GM19438 (cell line): ENCODE data around the gene MVB12B.
"Not testable (repeated sequence)": the region's sequence is repeated elsewhere in the genome, so short reads cannot be mapped to it uniquely, and the experiment has no call there.

Experiments used
- ATAC-seq: cut with Tn5 transposase; IDR thresholded peaks from one replicate; pipeline ENCODE4 v1.9.1; 2021; ENCODE audit warnings: low read depth; ENCODE audit not compliant: unreplicated experiment

MVB12B gene, protein sequence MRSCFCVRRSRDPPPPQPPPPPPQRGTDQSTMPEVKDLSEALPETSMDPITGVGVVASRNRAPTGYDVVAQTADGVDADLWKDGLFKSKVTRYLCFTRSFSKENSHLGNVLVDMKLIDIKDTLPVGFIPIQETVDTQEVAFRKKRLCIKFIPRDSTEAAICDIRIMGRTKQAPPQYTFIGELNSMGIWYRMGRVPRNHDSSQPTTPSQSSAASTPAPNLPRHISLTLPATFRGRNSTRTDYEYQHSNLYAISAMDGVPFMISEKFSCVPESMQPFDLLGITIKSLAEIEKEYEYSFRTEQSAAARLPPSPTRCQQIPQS

DNA sequence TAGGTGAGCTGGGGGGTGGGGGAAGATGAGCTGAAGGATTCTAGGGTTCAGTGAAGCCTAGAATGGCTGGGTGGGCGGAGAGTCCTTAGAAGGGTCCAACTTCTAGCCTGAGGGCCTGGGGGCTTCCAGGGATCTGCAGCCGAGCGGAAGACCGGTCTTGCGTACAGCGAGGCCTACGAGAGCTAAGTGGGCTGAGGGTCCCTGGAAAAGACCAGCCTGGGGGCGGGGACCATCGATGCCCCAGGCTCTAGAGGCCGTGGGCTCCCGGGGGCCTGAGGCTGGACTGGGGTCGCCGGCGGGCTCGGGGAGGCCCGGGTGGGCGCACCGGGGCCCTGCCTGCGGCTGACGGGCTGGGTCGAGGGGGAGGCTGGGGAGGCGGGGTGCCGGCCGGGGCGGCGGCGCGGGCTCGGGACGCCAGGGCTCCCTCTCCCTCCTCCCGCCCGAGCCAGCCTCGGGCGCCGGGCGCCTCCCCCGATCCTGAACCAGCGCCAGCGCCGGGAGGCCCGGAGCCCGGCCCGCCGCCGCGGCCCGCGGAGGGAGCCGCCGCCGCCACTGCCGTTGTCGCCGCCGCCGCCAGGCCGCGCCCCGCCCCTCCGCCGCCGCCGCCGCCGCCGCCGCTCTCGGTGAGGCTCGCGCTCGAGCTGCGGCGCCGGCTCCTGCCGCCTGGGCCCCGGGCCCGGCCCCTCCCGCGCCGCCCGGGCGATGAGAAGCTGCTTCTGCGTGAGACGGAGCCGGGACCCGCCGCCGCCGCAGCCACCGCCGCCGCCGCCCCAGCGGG lies at the start of gene MVB12B:
Gene MVB12B (plus strand): TSS at position 602 of the 778 bp plus-strand sequence. CDS start 101 bp downstream, at position 703.
- no peak for ATAC-seq

DNA sequence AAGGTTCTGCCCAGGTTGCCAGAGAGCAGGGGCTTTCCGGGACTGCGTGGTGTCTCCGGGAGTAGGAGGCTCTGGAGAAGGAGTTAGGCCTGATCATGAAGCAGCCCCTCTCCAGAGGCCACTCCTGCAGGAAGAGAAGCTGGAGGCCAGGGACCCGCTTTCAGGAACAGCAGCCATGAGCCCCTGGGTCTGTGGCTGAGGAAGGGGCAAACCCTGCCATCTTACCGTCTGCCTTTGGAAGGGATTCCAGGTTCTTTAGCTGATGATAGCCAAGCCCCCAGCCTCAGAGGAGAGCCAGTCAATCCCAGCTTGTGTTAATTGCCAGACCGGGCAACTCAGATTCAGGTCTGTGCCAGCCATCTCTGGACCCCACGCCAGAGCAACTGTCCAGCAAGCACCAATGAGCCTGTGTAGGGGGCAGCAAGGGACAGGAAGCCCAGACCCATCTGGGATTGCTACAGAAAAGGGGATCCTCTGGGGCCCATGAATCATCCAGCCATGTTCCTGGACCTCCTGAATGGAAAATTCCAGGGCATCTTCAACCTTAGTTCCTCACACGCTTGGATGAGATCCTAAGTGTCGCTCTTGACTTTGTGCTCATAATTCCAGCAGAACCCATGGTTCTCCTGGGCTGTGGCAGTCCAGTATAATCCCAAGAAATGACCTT lies 42.7 kb upstream of the MVB12B start:
- ATAC-seq = no peak

DNA sequence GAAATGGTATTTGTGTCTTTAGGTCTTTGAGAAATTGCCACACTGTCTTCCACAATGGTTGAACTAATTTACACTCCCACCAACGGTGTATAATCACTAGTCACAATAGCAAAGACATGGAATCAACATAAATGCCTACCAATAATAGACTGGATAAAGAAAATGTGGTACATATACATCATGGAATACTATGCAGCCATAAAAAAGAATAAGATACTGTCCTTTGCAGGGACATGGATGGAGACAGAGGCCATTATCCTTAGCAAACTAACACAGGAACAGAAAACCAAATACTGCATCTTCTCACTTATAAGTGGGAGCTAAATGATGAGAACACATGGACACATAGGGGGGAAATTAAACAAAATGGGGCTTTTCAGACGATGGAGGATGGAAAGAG lies 41.0 kb upstream of the MVB12B start:
- ATAC-seq = not testable (repeated sequence)

DNA sequence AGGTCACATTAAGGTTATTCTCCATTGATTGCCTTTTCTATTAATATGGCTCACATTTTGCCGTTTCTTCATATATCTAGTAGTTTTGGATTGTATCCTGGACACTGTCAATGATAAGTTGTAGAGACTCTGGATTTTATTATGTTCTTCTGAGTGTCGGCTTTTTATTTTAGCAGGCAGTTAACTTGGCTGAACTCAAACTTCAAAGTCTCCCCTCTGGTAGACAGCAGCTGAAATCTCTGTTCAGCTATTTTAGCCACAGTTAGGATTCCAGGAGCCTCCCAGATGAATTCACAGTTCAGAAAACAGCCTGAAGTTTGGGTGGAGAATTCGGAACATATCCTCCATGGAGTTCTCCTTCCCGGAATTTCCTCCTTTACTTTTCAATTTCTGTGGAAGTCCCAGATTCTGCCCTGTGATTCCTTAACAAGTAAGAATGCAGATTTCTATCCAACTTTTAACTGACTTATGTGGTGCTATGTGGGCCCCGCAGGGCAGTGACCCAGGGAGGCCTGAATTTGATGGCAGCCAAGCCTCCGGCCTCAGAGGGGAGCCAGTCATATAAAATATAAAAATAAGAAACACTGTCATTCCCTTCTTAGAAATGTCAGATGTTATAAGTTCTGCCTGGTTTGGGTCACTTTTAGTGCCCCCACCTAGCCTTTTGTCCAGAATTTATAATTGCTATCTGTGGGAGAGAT lies 39.3 kb upstream of the MVB12B start:
- ATAC-seq = no peak

DNA sequence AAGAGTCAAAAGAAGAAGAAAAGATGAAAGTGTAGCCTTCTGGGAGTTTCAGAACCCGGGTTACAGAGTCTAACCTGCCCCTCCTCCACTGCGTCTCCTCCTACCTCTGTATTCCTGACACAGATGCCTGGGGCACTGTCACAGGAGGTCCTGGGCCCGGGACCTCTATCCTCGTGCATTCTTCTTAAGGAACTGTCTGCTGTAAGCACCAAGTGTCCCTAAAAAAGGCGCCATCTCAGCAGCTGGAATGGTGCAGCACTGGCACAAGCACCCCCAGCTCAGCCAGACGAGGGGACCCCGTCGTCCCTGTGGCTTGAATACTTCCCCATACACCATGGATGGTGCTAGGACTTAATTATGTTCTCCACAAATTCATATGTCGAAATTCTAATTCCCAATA lies 35.8 kb upstream of the MVB12B start:
- no peak for ATAC-seq

DNA sequence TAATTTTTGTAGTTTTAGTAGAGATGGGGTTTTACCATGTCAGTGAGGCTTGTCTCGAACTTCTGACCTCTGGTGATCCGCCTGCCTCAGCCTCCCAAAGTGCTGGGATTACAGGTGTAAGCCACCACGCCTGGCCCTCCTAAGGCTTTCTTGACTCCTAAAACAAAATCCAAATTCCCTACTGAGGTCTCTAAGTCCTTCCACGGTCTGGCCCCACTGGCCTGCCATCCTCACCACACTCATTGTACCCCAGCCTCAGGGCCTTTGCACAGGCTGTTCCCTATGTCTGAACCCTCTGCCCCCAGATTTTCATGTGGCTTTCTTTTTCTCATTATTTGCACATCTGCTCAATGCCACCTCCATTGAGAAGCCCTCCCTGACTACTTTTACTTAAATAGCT lies 34.7 kb upstream of the MVB12B start:
- ATAC-seq = no peak

DNA sequence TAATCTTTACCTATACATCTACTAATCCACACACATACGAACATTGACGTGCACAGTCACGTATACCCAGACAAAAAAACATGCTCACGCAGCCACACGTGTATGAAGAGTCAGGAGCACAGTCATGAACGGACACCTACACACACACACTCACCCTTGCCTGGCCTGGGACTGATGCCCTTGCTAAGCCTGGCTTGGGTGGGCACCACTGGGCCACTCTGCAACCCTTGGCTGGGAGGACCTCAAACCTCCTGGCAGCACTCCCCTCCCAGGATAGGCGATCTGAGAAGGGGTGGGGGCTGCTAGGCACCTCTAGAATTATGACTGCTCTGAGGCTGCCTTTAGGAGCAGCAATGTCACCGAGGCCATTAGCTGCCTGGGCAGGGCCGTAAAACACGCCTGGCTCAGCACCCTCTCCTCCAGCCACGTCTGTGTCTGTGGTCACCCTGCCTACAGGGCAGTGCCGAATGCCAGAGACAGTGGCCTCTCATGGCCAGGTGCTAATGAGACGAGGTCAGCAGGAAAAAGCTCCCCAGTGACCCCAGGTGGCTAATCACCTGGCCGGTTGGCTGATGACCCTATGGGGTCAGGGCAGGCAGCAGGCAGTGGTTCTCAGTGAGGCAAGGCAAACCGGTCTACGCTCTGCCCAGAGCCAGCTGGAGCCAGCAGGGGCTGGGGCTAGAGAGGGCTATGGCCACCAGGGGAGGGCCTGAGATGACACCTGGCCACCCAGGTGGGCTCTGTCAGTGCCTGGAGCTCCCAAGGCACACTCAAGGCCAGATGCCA lies 33.7 kb upstream of the MVB12B start:
- no peak for ATAC-seq

DNA sequence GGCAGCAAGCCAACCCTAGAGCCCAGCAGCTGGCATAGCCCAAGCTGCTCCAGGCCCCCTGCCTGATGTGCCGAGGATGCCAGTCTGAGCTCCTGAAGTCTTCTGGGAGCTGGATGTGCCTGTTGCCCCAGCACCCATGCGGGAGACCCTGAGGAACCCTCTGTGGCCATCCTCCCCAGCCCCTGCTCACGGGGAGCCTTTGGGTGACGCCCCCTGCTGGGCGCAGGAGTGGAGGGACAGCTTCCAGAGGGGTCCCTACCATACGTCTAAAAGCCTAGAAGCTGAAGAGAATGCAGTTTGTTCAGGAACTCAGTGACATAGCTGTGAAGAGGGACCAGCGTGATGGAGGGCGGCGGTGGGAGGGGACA lies 33.1 kb upstream of the MVB12B start:
- ATAC-seq = no peak

DNA sequence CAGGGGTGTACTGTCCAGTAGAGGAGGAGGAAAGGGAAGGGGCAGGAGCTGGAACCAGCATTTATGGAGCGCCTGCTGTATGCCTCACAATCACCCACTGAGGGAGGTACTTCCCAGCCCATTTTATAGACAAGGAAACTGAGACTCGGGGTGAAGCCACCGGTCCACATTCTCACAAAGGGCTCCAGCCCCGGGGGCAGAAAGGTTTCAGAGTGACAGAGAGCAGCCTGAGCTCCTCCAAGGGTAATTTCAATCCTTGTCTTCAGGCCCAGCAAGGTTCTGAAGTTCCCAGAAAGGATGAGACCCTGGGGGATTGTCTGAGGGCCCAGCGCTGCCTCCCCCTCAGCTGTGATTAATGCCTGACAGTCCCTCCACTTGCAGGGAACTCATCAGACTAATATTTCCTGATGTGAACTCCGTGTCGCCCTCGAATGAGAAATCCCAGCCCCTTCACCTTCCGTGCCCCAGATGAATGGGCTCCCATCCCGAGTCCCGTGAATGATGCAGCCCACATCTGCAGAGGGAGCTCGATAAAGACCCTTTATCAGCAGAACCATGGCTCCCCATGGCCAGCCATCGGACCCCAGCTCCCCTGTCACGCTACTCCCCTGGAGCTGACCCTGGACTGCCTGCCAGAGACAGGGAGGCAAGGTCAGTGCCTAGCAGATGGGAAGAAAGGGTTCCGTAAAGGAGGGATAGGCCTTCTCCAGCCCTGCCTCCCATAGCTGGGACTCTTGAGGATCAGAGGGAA lies 32.1 kb upstream of the MVB12B start:
- no peak for ATAC-seq

DNA sequence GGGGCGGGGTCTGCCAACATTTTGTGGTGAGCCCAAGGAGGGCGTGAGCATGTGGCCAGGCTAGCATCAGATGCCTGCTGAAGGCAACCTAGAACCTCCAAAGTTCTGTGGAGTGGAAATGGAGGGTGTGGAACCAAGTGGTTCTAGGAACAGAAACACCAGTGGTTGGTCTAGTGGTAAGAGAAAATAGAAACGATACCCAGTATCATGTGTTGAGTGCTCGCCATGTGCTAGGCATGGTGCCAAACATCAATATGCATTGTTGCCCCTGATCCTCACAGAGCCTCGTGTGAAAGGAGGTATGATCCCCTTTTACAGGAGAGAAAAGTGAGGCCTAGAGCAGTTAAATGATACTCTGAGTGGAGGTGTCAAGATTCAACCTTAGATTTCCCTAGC lies 31.5 kb upstream of the MVB12B start:
- ATAC-seq = no peak

DNA sequence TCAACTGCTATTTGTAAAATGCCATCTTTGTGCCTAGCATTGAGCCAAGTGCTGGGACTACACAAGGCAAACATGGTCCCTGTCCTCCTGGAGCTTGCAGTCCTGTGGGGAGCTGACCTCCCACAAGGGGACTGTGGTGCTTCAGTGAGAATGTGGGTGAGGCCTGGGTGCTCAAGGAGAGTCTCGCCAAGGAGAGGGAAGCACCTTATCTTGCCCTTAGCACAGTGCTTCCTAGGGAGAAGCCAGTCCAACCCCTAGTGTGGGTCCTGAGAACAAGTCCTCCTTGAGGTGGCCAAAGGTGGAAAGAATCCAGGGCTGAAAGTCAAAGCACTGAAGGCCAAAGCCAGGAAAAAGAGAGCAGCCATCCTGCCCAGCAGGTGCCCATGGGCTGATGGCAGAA lies 31.1 kb upstream of the MVB12B start:
- ATAC-seq = no peak

DNA sequence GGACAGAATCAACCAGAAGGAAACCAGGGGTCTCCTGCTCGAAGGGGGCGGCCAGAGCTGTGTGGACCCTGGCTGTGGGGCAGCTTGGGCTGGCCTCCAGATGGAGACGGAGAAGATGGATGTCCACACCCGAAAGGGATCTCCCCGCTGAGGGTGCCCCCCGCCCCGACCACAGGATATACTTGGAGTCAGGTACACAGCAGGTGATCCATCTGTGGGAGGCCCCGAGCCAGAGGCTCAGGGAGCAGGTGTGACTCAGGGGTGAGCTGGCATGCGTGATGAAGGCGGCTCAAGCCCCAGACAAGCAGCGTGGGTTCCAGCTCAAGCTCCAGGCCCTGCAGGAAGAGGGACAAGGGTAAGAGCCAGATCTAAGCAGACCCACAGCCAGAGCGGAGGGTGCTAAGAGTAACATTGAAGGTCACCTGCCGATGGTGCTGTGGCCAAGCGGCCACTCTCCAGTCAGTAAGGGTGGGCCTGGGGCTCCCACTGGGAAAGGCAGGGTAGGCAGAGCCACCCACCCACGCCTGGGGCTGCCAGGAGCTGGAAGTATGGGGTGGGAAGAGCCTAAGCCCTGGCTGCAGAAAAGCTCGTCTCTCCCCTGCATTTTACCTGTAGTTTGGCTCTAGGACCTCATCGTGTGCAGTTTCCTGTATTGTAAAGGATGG lies 30.6 kb upstream of the MVB12B start:
- ATAC-seq = no peak

DNA sequence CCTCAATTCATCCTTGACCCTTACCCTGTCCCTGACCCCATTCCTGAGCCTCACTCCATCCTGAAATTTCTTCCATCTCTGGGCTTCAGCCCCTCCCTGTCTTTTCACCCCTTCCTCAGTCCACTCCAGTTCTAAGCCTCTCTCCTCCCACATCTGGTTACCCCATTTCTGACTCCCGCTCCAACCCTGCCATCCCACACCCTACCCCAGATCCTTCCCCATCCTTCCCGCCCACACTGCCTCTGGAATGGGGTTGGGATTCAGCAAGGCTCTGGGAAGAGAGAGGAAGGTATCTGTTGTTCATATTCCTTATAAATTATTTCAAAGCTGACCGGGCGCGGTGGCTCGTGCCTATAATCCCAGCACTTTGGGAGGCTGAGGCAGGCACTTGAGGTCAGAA lies 29.9 kb upstream of the MVB12B start:
- no peak for ATAC-seq

DNA sequence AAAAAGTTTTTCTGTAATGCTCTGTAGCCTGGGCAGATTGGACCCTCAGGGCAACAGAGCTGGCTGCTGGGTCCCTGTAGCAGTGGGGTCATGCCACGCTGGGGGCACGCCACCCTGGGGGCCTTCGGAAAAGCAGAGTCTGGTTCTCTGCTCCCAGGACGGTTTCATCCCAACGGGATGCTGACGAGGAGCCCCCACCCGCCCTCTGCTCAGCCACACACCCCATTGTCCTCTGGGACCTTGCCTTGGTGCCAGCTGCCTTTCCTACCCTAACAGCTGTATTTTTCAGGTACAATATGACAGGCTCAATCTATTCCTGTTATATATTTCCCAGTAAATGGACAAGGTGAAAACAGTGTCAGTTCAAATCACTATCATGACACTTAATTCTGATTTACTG lies 29.0 kb upstream of the MVB12B start:
- ATAC-seq = no peak

DNA sequence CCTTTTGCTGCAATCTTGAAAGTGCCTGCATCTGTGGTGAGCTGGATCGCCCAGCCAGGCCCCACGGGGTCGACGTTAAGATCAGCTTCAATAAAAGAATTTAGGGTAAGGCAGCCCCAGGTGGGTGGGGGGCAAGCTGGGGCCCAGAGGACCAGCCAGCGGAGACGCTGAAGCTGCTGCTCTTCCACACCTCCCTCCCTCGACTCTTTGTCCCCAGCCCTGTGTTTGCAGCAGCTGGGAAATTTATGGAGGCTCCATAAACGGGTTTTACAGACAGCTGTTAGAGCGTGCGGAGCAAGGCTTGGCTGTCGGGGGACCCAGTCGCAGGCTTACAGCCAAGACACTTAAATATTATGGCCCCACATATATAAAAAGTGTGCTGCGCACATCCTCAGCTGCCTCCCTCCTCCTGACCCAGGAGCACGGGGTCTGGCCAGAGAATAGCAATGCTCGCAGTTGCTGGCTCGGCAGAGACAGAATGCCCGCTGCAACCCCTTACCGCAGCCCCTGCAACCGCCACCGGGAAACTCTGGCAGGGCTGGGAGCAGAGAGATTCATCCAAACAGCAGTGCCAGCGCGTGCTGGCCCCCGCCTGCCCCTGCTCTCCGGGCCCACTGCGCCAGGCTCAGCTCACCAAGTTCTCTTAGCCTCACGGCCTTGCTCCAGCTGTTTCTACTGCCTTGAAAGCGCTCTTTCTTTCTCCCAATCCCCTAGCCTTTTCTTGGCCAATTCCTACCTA lies 28.4 kb upstream of the MVB12B start:
- ATAC-seq = no peak

DNA sequence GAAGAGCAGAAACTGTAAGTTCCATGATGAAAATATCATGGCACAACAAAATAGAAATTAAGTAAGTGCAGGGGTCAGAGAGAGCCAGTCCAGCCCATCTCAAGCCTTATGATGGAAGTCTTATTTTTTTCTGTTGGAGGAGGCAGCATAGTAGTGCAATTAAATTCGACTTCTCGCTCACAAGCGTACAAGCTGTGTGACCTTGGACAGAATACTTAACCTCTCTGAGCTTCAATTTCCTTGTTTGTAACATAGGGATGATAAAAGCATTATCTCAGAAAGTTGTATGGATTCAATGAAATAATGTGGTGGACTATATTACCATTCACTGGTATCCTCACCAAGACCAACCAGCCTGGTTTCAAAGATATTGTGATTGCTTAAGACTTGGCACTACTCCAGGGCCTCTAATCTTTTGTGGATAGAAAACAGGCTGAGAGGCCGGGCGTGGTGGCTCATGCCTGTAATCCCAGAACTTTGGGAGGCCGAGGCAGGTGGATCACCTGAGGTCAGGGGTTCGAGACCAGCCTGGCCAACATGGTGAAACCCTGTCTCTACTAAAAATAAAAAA lies 26.8 kb upstream of the MVB12B start:
- ATAC-seq = no peak

DNA sequence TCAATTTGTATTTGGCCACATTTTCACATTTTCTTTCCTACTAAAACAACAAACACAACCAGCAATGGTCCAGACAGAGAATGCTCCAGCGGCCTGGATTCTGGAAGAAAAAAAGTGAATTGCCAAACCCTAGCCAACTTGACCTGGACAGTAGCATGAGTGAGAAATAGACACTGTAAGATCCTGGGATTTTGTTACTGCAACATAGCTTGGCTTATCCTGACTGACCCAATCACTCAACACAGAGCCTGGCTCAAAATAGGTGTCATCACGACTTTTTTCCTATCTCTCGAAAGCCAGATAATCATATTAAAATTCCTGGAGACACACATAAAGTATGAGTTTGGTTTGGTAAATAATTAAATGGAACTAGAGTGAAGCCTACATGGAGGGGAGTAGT lies 25.4 kb upstream of the MVB12B start:
- no peak for ATAC-seq

DNA sequence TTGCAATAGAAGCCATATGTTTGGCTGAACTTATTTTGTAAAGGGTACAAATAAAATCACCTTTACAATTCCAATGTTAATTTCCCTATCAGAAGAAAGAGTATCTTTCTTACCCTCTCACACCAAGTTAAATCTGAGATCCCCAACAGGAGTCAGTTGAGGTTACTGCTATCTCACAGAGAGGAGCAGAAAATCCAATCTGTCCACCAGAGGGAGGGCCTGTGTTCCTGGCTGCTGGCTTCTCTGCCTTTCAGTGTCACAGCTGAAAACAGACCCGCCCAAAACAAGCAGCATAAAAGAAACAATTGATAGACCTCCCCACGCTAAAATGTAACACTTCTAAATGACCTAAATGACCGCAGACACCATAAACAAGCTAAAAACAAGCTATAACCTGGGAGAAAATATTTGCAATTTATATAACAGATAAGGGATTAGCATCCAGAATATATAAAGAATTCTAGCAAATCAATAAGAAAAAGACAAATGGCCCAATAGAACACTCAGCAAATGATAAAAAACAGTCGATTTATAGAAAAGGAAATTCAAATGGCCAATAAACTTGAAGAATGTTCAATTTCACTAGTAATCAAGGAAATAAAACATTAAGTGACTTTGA lies 24.5 kb upstream of the MVB12B start:
- no peak for ATAC-seq
